ENCODE data around the gene NINJ2.

Gene NINJ2

GRCh38 chr12:546920-547845 is 116.1 kb downstream of the NINJ2 start:
- peak; percentile 69 for DNase-seq (ENCODE audit: low read depth)

GRCh38 chr12:546265-546919 is 116.9 kb downstream of the NINJ2 start:
- no peak for DNase-seq (ENCODE audit: low read depth)

- no peak for DNase-seq (ENCODE audit: low read depth)
These were observed 117.4 kb downstream of the NINJ2 start for GRCh38 chr12:545835-546234.

DNA sequence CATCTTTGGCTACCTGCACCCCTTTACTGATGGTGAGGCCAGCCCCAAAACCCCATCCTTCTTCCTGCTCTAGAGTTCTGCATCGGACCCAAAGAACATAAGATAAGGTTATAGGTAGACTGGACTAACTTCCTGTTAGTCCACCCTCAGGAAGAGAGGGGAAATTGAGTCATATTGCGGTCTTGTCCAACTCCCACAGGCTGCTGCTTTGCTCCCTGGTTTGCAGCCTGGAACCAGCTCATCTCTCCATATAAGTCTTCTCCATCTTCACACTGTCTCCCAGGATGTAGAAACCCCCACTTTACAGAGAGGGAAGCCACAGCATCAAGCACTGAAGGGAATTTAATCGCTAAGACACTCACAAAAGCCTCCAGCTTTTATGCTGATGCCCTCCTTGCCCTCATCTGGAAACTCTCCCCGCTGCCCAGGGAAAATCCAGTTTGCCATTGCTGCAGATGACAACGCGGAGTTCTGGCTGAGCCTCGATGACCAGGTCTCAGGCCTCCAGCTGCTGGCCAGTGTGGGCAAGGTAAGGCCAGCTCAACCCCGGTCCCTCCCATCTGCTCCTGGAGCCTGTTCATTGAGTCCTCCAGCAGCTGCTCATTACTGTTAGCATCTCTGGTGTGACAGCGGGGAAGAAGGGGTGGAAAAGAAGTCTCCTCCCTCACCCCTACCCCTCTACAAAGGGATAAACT is 118.2 kb downstream of the NINJ2 start:
- no peak for DNase-seq (ENCODE audit: low read depth)

- no peak for DNase-seq (ENCODE audit: low read depth)
These were observed 119.1 kb downstream of the NINJ2 start for GRCh38 chr12:544142-544541.

DNA sequence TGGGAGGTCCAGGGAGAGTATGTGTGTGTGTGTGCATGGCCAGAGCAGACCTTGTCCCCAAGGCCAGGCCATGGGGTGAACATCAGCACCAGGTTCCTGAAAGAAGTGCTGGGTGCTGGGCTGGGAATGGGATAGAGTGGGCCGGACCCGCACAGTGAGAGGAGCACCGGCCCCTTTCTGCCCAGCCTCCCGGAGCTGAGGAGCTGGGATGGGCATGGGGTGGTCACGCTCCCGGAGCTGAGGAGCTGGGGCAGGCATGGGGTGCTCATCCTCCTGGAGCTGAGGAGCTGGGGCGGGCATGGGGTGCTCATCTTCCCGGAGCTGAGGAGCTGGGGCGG is 120.2 kb downstream of the NINJ2 start:
- DNase-seq (ENCODE audit: low read depth) = no peak

GRCh38 chr12:542395-543113 is 120.7 kb downstream of the NINJ2 start:
- no peak for DNase-seq (ENCODE audit: low read depth)

GRCh38 chr12:541676-542324 is 121.4 kb downstream of the NINJ2 start:
- DNase-seq (ENCODE audit: low read depth) = no peak

GRCh38 chr12:539540-540310 is 123.5 kb downstream of the NINJ2 start:
- no peak for DNase-seq (ENCODE audit: low read depth)

GRCh38 chr12:538731-539539 is 124.3 kb downstream of the NINJ2 start:
- DNase-seq (ENCODE audit: low read depth) = no peak

GRCh38 chr12:537772-538171 is 125.5 kb downstream of the NINJ2 start:
- DNase-seq (ENCODE audit: low read depth) = no peak

DNA sequence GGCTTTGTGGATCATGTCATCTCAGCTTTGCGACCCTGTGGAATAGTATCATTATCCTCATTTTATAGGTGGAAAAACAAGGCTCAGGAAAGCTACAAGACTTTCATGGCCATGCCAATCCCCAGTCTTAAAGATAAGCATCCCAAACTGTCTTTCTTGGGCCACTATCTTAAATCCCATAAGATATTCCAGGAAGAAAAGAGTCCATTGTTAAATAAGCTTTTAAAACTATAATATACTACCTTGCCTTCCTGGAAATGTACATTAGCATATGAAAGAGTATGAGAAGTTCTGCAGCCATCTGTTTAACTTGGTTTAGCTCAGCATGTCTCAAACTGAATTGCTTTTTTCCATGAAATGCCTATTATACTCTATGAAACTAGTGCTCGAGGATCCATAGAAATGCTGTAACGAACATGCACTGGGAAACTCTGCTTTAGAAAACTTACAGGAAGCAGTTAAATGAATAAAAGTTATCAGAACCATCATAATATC is 126.4 kb downstream of the NINJ2 start:
- DNase-seq (ENCODE audit: low read depth) = no peak

DNA sequence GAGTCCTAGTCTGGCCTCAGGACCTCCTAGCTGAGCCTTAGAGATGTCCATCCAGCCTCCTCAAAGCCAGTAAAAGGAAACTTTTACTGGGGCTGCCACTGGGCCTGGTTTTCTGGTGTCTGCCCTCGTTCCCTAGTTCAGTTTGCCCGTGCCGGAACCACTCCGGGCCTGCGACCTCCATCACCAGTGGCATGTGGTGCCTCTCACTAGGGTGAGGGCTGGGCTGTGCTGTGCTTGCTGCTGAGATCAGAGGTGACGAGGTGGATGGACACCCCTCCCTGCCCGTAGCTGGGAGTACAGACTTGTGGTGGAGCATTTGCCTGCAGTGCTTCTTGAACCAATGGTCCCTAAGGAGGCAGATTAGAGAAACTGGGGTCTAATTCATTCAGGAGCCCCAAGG is 127.8 kb downstream of the NINJ2 start:
- DNase-seq (ENCODE audit: low read depth) = no peak

GRCh38 chr12:534216-534615 is 129.0 kb downstream of the NINJ2 start:
- DNase-seq (ENCODE audit: low read depth) = no peak

- no peak for DNase-seq (ENCODE audit: low read depth)
These were observed 129.5 kb downstream of the NINJ2 start for GRCh38 chr12:533718-534117.

GRCh38 chr12:532908-533565 is 130.2 kb downstream of the NINJ2 start:
- DNase-seq (ENCODE audit: low read depth) = no peak

DNA sequence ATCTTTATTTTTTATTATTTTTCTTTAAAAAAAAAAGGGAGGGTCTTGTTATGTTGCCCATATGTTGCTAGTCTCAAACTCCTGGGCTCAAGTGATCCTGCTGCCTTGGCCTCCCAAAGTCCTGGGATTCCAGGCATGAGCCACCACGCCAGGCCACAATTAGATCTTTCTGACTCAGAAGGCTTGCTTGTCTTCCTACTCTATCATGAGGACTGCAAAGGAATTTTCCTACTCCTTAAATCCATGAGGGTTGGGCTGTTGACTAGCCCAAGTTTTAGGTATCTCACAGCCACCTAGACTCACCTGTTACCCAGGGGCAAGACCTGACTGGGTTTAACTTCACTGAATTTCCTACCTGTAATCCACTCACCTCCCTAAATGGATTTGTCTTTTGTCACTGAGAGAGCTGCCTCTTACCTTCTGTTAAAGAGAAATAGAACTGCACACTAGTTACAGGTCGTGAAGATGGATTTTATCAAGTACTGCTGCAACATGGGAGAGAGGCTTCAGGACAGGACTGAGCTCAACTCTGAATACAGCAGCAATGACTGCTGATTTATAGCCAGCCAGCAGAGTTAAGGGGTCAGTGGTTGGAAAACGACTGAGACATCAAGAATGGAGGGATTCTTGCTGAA is 131.2 kb downstream of the NINJ2 start:
- no peak for DNase-seq (ENCODE audit: low read depth)

- no peak for DNase-seq (ENCODE audit: low read depth)
These were observed 132.4 kb downstream of the NINJ2 start for GRCh38 chr12:530821-531220.

- DNase-seq (ENCODE audit: low read depth) = no peak
These were observed 132.9 kb downstream of the NINJ2 start for GRCh38 chr12:530308-530707.
